Measurements from ENCODE around the gene LLGL1. TPM values are rescaled to one million over a fixed set of nuclear protein-coding genes. Genes with fewer than 3 reads are reported as not detected.

Gene LLGL1
- total and polyA plus RNA-seq, 3 donors from 2014 or later, result 24.2 to 46.8 (median 40.0) TPM

DNA sequence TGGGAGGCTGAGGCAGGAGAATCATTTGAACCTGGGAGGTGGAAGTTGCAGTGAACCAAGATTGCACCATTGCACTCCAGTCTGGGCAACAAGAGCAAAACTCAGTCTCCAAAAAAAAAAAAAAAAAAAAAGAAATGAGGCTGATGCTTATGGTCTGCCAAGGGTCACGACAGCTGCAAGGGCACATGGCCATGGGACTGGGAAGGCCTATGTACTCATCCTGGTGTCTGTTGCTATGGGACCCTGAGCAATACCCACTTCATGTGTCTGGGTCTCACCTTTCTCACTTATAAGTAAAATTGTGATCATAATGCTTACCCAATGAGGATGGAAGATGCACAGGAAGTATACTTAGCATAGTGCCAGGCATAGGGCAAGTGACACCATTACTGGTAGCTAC lies 51.6 kb downstream of the LLGL1 start:
- H3K27ac ChIP-seq, result no peak overlapping the region
- DNase-seq, result no peak
- TF ChIP-seq, protein P1, sequence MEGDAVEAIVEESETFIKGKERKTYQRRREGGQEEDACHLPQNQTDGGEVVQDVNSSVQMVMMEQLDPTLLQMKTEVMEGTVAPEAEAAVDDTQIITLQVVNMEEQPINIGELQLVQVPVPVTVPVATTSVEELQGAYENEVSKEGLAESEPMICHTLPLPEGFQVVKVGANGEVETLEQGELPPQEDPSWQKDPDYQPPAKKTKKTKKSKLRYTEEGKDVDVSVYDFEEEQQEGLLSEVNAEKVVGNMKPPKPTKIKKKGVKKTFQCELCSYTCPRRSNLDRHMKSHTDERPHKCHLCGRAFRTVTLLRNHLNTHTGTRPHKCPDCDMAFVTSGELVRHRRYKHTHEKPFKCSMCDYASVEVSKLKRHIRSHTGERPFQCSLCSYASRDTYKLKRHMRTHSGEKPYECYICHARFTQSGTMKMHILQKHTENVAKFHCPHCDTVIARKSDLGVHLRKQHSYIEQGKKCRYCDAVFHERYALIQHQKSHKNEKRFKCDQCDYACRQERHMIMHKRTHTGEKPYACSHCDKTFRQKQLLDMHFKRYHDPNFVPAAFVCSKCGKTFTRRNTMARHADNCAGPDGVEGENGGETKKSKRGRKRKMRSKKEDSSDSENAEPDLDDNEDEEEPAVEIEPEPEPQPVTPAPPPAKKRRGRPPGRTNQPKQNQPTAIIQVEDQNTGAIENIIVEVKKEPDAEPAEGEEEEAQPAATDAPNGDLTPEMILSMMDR (IDR thresholded peaks at IDR 0.05), result no peak
- no peak for TF ChIP-seq POLR2A (IDR thresholded peaks at IDR 0.05)
- H3K9me3 ChIP-seq, result no peaks in the 10 kb centered on the region
- H3K36me3 ChIP-seq (ENCODE audit: low read depth, missing control alignments), result no peaks in the 10 kb centered on the region
- H3K4me3 ChIP-seq, result no peak overlapping the region
- H3K4me1 ChIP-seq, result no peaks in the 10 kb centered on the region
- H3K27me3 ChIP-seq, result no peaks in the 10 kb centered on the region
- intact Hi-C loops (cut with DNase I; ENCODE audit: low total_unique reads), result no loop called here
- 88 to 91% methylated on average over 1 of the region's 1 CpG for WGBS, 2 donors

DNA sequence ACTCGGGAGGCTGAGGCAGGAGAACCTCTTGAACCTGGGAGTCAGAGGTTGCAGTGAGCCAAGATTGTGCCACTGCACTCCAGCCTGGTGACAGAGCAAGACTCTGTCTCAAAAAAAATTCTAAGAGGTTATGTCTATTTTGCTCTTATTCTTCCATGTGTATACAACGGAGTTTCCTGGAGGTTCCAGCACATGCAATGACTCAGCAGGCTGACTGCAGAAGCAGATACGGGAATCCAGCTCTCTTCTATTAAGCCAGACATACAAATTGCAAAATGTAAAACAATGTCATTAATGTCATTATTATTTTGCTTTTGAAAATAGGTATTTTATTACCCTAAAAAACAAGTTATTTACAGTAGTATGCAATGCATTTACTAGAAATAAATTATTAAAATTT lies 53.4 kb downstream of the LLGL1 start:
- WGBS, 2 donors, result 82 to 85% methylated on average over 3 of the region's 3 CpGs
- intact Hi-C loops (cut with DNase I; ENCODE audit: low total_unique reads), result no loop called here
- no peaks in the 10 kb centered on the region for H3K27me3 ChIP-seq

DNA sequence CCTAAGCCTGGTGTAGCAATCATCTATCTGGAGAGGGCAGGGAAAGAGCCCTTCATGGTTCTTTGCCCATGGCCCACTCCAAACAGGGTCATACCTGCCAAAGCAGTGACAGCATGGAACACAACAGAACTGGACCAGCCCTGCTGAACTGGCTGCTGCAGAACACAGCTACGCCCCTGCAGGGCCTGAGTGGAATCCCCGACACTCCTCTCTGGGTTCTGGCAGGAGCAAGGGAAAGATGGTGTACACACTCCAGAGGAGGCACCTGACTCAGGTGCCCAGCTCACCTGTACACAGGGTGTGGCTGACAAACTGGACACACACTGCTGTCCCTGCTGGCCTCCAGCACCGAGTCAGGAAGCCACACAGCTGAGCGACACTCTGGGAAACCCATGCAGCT lies 54.8 kb downstream of the LLGL1 start:
- no peaks in the 10 kb centered on the region for H3K4me1 ChIP-seq
- no peaks in the 10 kb centered on the region for H3K9me3 ChIP-seq
- intact Hi-C loops (cut with DNase I; ENCODE audit: low total_unique reads), result loop anchor here (10.0 kb wide), 1 partner anchor 85 kb away; the partner anchor contains the start of gene SHMT1
- no peak for TF ChIP-seq POLR2A (IDR thresholded peaks at IDR 0.05)
- TF ChIP-seq, protein P1 (IDR thresholded peaks at IDR 0.05), result no peak
- H3K36me3 ChIP-seq (ENCODE audit: low read depth, missing control alignments), result no peaks in the 10 kb centered on the region
- DNase-seq, result no peak
- no peak overlapping the region for H3K4me3 ChIP-seq
- no peak overlapping the region for H3K27ac ChIP-seq
- no peaks in the 10 kb centered on the region for H3K27me3 ChIP-seq
- 98 to 100% methylated on average over 2 to 4 of the region's 4 CpGs for WGBS, 2 donors

More for the DNA sequence above, 53.4 kb downstream of the LLGL1 start:
- Histone ChIP-seq H3K4me3 (no peak overlapping the region), H3K4me1 (no peaks in the 10 kb centered on the region), H3K36me3 (ENCODE audit: low read depth, missing control alignments) (no peaks in the 10 kb centered on the region), H3K9me3 (no peaks in the 10 kb centered on the region), H3K27ac (no peak overlapping the region)
- TF ChIP-seq, protein P1 (IDR thresholded peaks at IDR 0.05), result no peak
- TF ChIP-seq POLR2A (IDR thresholded peaks at IDR 0.05), result no peak
- DNase-seq, result no peak

DNA sequence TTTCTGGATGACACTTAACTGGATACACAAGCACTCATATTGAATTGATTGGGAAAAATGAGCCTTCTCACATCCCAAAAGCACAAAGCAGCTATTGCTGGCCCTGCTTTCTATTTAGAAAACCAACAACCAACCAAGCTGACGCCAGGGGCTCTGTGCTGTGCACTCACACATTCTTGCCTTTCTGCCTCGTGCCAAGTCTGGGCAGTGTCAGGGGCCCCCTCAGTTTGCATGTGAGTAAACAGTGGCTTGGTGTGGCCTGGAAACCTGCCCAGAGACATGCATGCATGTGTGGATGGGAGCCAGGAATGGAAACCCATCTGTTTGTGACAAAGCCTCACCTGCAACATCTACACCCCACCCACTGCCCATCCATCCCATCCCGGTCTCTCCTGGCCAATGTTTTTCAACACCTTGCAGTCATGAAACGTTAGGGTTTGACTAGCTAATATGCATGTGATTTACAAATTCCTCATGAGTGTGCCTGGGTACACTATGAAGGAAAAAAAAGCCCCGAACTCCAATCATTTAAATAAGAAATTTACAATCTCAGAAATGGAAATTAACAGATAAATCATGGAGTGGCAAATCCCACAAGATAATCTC lies 55.4 kb downstream of the LLGL1 start:
- no peak overlapping the region for H3K4me3 ChIP-seq
- H3K27ac ChIP-seq, result no peak overlapping the region
- no peak for DNase-seq
- WGBS, 2 donors, result 77 to 80% methylated on average over 5 of the region's 5 CpGs
- H3K4me1 ChIP-seq, result no peaks in the 10 kb centered on the region
- intact Hi-C loops (cut with DNase I; ENCODE audit: low total_unique reads), result loop anchor here (10.0 kb wide), 1 partner anchor 84 kb away; the partner anchor contains the start of gene SHMT1
- no peaks in the 10 kb centered on the region for H3K36me3 ChIP-seq (ENCODE audit: low read depth, missing control alignments)
- TF ChIP-seq POLR2A (IDR thresholded peaks at IDR 0.05), result no peak
- TF ChIP-seq, protein P1 (IDR thresholded peaks at IDR 0.05), result no peak
- no peaks in the 10 kb centered on the region for H3K27me3 ChIP-seq
- no peaks in the 10 kb centered on the region for H3K9me3 ChIP-seq

DNA sequence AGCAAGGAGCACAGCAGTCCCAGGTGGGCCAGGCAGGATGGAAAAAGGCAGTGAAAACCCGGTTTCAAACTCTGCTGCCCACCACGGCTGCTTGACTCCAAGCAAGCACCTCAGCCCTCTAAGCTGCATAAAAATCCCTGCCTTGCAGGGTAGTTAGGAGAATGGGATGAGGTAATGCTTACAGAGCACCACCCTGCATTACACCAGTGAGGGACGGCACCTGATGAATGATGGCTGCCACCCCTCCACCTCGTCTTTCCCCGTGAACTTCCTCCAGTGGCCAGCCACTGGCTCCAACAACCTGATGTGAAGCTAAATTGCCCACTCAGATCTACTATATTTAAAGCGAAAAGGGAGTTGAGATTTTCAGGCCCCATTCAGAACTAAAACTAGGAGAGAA lies 56.4 kb downstream of the LLGL1 start:
- Histone ChIP-seq H3K4me3 (no peak overlapping the region), H3K27ac (no peak overlapping the region), H3K9me3 (no peaks in the 10 kb centered on the region), H3K36me3 (ENCODE audit: low read depth, missing control alignments) (no peaks in the 10 kb centered on the region), H3K27me3 (no peaks in the 10 kb centered on the region), H3K4me1 (no peaks in the 10 kb centered on the region)
- no peak for TF ChIP-seq POLR2A (IDR thresholded peaks at IDR 0.05)
- TF ChIP-seq, protein P1 (IDR thresholded peaks at IDR 0.05), result no peak
- no peak for DNase-seq
- 92 to 94% methylated on average over 6 of the region's 6 CpGs for WGBS, 2 donors
- intact Hi-C loops (cut with DNase I; ENCODE audit: low total_unique reads), result loop anchor here (10.0 kb wide), 1 partner anchor 83 kb away; the partner anchor contains the start of gene SHMT1
